Epithelial cell of proximal tubule (primary cell): ENCODE results near the gene ZNF728. TPM values are rescaled to one million over a fixed set of nuclear protein-coding genes. Genes with fewer than 3 reads are reported as not detected.
"Not testable (repeated sequence)": the region's sequence is repeated elsewhere in the genome, so short reads cannot be mapped to it uniquely, and the experiment has no call there.

Experiments used
- DNase-seq: peaks from one replicate; pipeline ENCODE4 v3.0.0-alpha.2; 2011; ENCODE audit warnings: low read depth
- H3K4me3 ChIP-seq: 2 replicates; pipeline ENCODE4 v1.5.1; 2011; ENCODE audit warnings: low read depth, mild to moderate bottlenecking, low read length
- total RNA-seq: library from RNA; depleted of rRNA; stranded (reverse); fragments of >200 nt; gene quantifications from 2 replicates; pipeline ENCODE4 v1.2.3, GENCODE V29; 2015
- TF ChIP-seq, protein P1 (sequence below): conservative IDR thresholded peaks from 2 replicates; pipeline ENCODE4 v1.5.1; 2012; ENCODE audit warnings: low read depth, mild to moderate bottlenecking, low read length

ZNF728 gene
- total RNA-seq, 1 donor from 2014 or later = not detected

DNA sequence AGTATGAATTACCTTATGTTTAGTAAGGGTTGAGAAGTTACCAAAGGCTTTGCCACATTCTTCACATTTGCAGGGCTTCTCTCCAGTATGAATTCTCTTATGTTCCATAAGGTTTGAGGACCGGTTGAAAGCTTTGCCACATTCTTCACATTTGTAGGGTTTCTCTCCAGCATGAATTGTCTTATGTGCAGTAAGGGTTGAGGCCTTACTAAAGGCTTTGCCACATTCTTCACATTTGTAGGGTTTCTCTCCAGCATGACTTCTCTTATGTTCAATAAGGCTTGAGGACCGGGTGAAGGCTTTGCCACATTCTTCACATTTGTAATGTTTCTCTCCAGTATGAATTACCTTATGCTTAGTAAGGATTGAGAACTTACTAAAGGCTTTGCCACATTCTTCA, 26.7 kb downstream of the ZNF728 start:
- H3K4me3 ChIP-seq = no peak overlapping the region
- TF ChIP-seq, protein P1, sequence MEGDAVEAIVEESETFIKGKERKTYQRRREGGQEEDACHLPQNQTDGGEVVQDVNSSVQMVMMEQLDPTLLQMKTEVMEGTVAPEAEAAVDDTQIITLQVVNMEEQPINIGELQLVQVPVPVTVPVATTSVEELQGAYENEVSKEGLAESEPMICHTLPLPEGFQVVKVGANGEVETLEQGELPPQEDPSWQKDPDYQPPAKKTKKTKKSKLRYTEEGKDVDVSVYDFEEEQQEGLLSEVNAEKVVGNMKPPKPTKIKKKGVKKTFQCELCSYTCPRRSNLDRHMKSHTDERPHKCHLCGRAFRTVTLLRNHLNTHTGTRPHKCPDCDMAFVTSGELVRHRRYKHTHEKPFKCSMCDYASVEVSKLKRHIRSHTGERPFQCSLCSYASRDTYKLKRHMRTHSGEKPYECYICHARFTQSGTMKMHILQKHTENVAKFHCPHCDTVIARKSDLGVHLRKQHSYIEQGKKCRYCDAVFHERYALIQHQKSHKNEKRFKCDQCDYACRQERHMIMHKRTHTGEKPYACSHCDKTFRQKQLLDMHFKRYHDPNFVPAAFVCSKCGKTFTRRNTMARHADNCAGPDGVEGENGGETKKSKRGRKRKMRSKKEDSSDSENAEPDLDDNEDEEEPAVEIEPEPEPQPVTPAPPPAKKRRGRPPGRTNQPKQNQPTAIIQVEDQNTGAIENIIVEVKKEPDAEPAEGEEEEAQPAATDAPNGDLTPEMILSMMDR = no peak
- no peak for DNase-seq

GRCh38 chr19:22975546-22976136, 27.3 kb downstream of the ZNF728 start:
- H3K4me3 ChIP-seq = not testable (repeated sequence)

GRCh38 chr19:22945560-22945959, 57.4 kb downstream of the ZNF728 start:
- TF ChIP-seq, protein P1 = no peak
- peak; percentile 1 for DNase-seq
- H3K4me3 ChIP-seq = no peak overlapping the region

More at GRCh38 chr19:22975546-22976136, 27.3 kb downstream of the ZNF728 start:
- DNase-seq = not testable (repeated sequence)

- no peak overlapping the region for H3K4me3 ChIP-seq
- TF ChIP-seq, protein P1 = no peak
- DNase-seq = no peak
Observed at GRCh38 chr19:22935151-22935550, 67.8 kb downstream of the ZNF728 start.

DNA sequence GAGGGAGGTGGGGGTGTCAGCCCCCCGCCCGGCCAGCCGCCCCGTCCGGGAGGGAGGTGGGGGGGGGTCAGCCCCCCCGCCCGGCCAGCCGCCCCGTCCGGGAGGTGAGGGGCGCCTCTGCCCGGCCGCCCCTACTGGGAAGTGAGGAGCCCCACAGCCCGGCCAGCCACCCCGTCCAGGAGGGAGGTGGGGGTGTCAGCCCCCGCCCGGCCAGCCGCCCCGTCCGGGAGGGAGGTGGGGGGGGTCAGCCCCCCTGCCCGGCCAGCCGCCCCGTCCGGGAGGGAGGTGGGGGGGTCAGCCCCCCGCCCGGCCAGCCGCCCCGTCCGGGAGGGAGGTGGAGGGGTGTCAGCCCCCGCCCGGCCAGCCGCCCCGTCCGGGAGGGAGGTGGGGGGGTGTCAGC, 75.4 kb downstream of the ZNF728 start:
- DNase-seq, H3K4me3 ChIP-seq: not testable (repeated sequence)

DNA sequence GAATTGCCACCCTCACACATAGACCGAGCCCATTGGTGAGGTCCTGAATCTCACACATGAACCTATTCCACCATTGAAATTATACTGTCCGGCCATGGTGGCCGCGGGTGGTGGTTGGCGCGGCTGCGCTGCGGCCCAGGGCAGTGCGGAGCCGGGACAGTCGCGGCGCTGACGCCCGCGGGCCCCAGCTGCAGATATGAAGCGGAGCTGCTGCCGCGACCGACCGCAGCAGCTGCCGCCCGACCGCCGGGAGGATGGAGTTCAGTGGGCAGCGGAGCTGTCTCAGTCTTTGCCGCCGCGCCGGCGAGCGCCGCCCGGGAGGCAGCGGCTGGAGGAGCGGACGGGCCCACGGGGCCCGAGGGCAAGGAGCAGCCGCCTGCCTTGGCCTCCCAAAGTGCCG, 77.8 kb downstream of the ZNF728 start:
- DNase-seq, H3K4me3 ChIP-seq: not testable (repeated sequence)

Other genes starting within 250 kb of the ZNF728 start
- gene ZNF99, start 219.0 kb downstream of the ZNF728 start, total RNA-seq = not detected in 2 replicates
- gene ZNF723, start 170.9 kb downstream of the ZNF728 start, total RNA-seq = not detected in 2 replicates
- gene ZNF730, start 113.8 kb upstream of the ZNF728 start, total RNA-seq = 4.5 and 6.4 TPM in 2 replicates
- gene ZNF724, start 247.2 kb upstream of the ZNF728 start, total RNA-seq = 17.9 and 22.9 TPM in 2 replicates